Mesodermal cell (in vitro differentiated cells): ENCODE data around the gene MDFIC.

Experiments used
- H3K27ac ChIP-seq: 2 replicates; pipeline ENCODE4 v1.7.0; 2013; ENCODE audit warnings: mild to moderate bottlenecking, low read depth, low read length, moderate library complexity; ENCODE audit not compliant: severe bottlenecking
- H3K36me3 ChIP-seq: 2 replicates; pipeline ENCODE4 v1.7.1; 2013; ENCODE audit warnings: mild to moderate bottlenecking, low read length, moderate library complexity; ENCODE audit not compliant: control insufficient read depth, insufficient read depth
- H3K4me1 ChIP-seq: one replicate; pipeline ENCODE4 v1.7.1; 2013; ENCODE audit warnings: mild to moderate bottlenecking, low read length; ENCODE audit not compliant: insufficient read depth, control insufficient read depth, poor library complexity, severe bottlenecking
- H3K4me3 ChIP-seq: 2 replicates; pipeline ENCODE4 v1.7.0; 2013; ENCODE audit warnings: low read length, control low read depth, mild to moderate bottlenecking; ENCODE audit not compliant: insufficient read depth, poor library complexity, severe bottlenecking; ENCODE audit errors: extremely low read depth
- H3K9me3 ChIP-seq: 2 replicates; pipeline ENCODE4 v1.7.1; 2013; ENCODE audit warnings: mild to moderate bottlenecking, low read length, moderate library complexity; ENCODE audit not compliant: control insufficient read depth
- WGBS, 2 experiments: methylation state at CpG; one replicate each; pipeline ENCODE4 v1.1.5; 2013; ENCODE audit warnings: missing lambda C conversion rate in 2 of 2; ENCODE audit not compliant: insufficient coverage in 2 of 2; 5-methylcytosine and 5-hydroxymethylcytosine counted together

MDFIC gene

DNA sequence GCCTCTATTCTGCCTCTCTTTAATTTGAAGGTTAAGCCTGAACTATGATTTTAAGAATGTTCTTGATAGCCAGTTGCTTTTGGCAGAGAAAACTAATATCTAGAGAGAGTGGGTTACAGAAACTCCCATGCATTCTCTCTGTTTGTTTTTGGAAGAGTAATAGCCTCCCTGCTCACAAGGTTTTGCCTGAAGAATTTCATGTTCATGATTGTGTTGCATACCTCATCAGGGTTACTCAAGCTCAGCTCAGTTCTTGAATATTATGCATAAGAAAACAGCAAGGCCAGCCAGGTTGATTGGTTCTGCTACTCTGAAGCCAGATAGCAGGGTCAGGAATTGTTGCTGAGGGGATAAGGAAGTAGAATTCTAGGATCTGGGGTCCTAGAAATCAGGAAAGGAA is 137.4 kb downstream of the MDFIC start:
- no peak overlapping the region for H3K4me3 ChIP-seq
- no peaks in the 10 kb centered on the region for H3K4me1 ChIP-seq
- no peaks in the 10 kb centered on the region for H3K9me3 ChIP-seq
- H3K27ac ChIP-seq: no peak overlapping the region
- no peaks in the 10 kb centered on the region for H3K36me3 ChIP-seq

DNA sequence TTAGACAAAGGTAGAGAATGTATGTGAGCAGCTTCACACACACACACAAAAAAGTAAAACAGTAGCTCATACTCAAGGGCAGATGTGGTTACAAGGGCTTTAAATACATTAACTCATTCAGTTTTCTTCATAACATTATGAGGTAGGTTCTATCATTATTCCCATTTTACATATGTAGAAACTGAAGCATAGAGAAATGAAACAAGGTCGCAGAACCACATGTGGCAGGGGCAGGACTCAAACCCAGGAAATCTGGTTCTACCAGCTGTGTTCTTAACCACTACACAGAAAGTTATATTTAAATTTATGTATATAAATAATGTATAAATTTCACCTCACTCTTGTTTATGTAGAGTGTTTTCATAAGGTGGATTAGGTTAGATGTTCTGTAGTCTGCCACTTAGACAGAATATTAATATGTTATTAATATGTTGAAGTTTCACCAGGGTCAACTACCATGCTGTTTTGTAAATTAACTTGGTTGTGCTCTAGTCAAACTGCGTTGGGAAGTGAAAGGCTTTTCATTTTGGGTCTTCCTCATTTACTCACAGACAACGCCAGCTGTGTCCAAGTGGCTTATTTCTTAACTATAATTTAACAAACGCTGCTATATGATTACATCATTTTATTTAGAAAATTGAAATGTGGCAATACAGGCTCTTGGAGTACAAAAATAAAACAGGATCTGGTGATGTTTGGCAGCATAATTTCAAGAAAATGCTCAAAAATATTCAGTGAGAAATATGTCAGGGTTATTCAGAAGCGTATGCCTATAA is 138.4 kb downstream of the MDFIC start:
- Histone ChIP-seq H3K27ac (no peak overlapping the region), H3K36me3 (no peaks in the 10 kb centered on the region), H3K4me3 (no peak overlapping the region), H3K9me3 (no peaks in the 10 kb centered on the region), H3K4me1 (no peaks in the 10 kb centered on the region)
- WGBS, 2 experiments: 57% methylated on average over 1 of the region's 5 CpGs; no CpG with 5 or more reads in 1 of the 2 experiments

DNA sequence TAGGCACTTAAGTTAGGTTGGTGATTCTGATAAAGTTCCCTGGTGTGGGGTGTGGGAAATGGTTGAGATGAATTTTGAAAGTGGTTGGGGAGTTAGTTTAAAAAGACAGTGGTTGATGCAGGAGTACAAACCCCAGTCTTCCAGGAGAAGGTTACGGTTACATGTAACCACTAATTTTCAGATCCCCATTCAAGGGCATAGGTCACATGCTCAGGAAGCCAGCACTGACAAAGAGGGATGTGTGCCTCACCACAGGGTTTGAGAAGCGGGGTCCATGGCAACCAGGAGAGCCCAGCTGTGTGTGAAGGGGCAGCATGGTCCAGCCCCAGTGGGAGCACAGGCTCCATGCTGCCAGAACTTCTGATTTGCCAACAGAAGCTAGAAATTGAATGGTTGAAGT is 144.2 kb downstream of the MDFIC start:
- no peaks in the 10 kb centered on the region for H3K4me1 ChIP-seq
- WGBS, 2 experiments: 80 to 94% methylated on average over 1 to 2 of the region's 2 CpGs
- H3K4me3 ChIP-seq: no peak overlapping the region
- no peak overlapping the region for H3K27ac ChIP-seq
- H3K9me3 ChIP-seq: no peaks in the 10 kb centered on the region
- H3K36me3 ChIP-seq: no peaks in the 10 kb centered on the region

DNA sequence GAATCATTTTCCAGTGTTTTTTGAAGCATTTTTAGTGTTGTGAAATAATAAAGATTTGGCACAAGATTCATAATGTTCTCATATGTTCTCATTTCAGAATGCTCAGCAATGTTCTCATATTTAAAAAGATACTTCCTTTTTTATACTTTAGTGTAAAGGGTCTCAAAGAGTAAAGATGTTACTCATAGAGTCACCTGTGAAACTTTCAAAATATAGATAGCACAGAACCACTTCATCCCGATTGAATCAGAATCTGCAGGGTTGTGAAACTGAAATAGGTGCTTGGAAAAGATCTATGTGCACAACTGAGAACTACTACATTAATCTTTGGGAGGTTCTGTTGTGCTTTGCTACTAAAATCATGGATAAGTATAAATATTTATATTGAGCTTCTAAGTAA is 144.7 kb downstream of the MDFIC start:
- Histone ChIP-seq H3K4me1 (no peaks in the 10 kb centered on the region), H3K9me3 (no peaks in the 10 kb centered on the region), H3K36me3 (no peaks in the 10 kb centered on the region), H3K4me3 (no peak overlapping the region), H3K27ac (no peak overlapping the region)
- WGBS, 2 experiments: no CpG with 5 or more reads among the region's 1 CpG

DNA sequence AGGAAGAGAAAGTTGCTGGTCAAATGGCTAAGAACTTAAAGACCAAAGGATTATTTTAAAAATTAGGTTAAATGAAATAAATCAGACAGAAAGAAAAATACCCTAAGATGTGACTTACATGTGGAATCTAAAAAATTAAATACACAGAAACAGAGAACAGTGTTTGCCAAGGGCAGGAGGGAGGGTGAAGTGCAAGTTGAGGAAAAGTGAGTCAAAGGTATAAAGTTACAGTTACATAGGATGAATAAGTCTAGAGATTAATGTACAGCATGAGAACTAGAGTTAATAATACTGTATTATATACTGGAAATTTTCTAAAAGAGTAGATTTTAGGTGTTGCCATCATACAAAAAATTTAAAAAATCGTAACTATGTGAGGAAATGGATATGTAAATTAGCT is 146.3 kb downstream of the MDFIC start:
- H3K27ac ChIP-seq: no peak overlapping the region
- no peaks in the 10 kb centered on the region for H3K4me1 ChIP-seq
- H3K9me3 ChIP-seq: no peaks in the 10 kb centered on the region
- WGBS, 2 experiments: no CpG with 5 or more reads among the region's 1 CpG
- H3K4me3 ChIP-seq: no peak overlapping the region
- no peaks in the 10 kb centered on the region for H3K36me3 ChIP-seq
